ENCODE data around the gene PROX1.

PROX1 gene

GRCh38 chr1:213997772-213998107, 10.0 kb downstream of the PROX1 start:
- no peak for DNase-seq (ENCODE audit: low read depth)
- H3K4me3 ChIP-seq (ENCODE audit: low read depth, low read length) = no peak overlapping the region
- TF ChIP-seq CTCF (IDR thresholded peaks at IDR 0.05; ENCODE audit: low read depth, low read length, missing control alignments) = no peak

DNA sequence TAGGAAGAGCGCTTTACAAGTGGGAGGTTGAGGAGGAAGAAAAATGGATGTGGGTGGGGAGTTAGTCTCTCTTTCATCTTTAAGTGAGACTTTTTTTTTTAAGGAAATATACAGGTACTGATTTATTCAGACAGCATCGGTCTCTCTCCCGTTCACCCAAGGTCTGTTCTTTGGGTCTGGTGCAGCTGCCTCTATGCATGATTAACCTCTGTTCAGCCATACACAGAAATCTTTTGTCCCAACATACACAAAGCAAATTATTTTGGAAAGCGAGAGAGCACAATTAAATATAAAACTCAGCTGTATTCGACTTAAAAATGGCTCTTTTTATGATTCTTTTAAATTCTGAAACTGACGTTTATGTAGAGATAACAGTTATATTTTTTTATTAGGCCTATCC, 11.0 kb downstream of the PROX1 start:
- no peak for DNase-seq (ENCODE audit: low read depth)
- TF ChIP-seq CTCF (IDR thresholded peaks at IDR 0.05; ENCODE audit: low read depth, low read length, missing control alignments) = no peak
- no peak overlapping the region for H3K4me3 ChIP-seq (ENCODE audit: low read depth, low read length)

DNA sequence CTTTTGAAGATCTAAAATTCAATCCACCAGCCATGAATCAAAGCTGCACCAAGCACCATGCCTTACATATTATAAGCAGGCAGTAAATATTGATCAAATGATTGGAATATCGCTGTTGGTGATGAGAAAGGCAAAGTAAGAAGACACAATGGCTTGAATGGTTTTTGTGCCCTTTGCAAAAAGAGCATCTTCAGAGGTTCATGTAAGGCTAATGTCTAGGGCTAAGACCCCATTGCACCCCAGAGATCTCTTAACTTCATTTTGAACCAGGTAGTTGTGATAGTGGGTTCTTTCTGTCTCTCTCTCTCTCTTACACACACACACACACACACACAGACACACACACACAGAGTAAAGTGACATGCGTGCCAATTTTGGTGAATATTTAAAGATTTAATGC, 12.0 kb downstream of the PROX1 start:
- no peak for DNase-seq (ENCODE audit: low read depth)
- TF ChIP-seq CTCF (IDR thresholded peaks at IDR 0.05; ENCODE audit: low read depth, low read length, missing control alignments) = no peak
- H3K4me3 ChIP-seq (ENCODE audit: low read depth, low read length) = no peak overlapping the region

DNA sequence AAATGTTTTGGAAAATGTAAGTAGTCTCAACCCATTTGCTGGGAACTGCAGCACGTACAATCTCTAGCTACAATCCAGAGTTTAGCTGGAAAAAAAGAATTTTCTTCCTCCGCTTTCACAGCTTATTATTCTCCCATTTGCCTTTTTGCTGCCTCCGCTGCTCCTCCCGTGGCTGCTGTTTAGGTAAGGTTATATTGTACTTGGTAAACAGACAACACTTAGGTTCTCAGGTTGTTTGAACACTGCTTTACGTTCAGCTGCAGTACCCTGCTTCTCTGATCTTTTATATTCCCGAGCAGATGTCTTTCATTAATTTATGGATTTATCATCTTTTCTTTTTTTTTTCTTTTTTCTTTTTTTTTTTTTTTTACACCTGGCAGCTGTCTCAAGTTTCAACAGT, 14.3 kb downstream of the PROX1 start:
- TF ChIP-seq CTCF (IDR thresholded peaks at IDR 0.05; ENCODE audit: low read depth, low read length, missing control alignments) = no peak
- no peak for DNase-seq (ENCODE audit: low read depth)
- H3K4me3 ChIP-seq (ENCODE audit: low read depth, low read length) = no peak overlapping the region

- TF ChIP-seq CTCF (IDR thresholded peaks at IDR 0.05; ENCODE audit: low read depth, low read length, missing control alignments) = no peak
- no peak for DNase-seq (ENCODE audit: low read depth)
- H3K4me3 ChIP-seq (ENCODE audit: low read depth, low read length) = no peak overlapping the region
Measured at GRCh38 chr1:214002472-214002871, 14.7 kb downstream of the PROX1 start.

GRCh38 chr1:214003233-214003632, 15.5 kb downstream of the PROX1 start:
- H3K4me3 ChIP-seq (ENCODE audit: low read depth, low read length) = no peak overlapping the region
- no peak for DNase-seq (ENCODE audit: low read depth)
- TF ChIP-seq CTCF (IDR thresholded peaks at IDR 0.05; ENCODE audit: low read depth, low read length, missing control alignments) = no peak

- H3K4me3 ChIP-seq (ENCODE audit: low read depth, low read length) = no peak overlapping the region
- no peak for TF ChIP-seq CTCF (IDR thresholded peaks at IDR 0.05; ENCODE audit: low read depth, low read length, missing control alignments)
- no peak for DNase-seq (ENCODE audit: low read depth)
Measured at GRCh38 chr1:214004014-214004413, 16.2 kb downstream of the PROX1 start.
